ENCODE results near the gene ALDH1B1.

ALDH1B1 gene

GRCh38 chr9:38392235-38393127 lies at the start of gene ALDH1B1:
ALDH1B1 (plus strand) TSS chr9:38392702; CDS start chr9:38395749, 3,047 bp downstream.
- peak; percentile 87 for DNase-seq (ENCODE audit: low spot score)

GRCh38 chr9:38343037-38343436 lies 49.5 kb upstream of the ALDH1B1 start:
- DNase-seq (ENCODE audit: low spot score) = no peak

GRCh38 chr9:38343552-38343951 lies 49.0 kb upstream of the ALDH1B1 start:
- no peak for DNase-seq (ENCODE audit: low spot score)

GRCh38 chr9:38344566-38345324 lies 47.8 kb upstream of the ALDH1B1 start:
- no peak for DNase-seq (ENCODE audit: low spot score)

GRCh38 chr9:38345851-38346755 lies 46.4 kb upstream of the ALDH1B1 start:
- DNase-seq (ENCODE audit: low spot score) = no peak

- DNase-seq (ENCODE audit: low spot score) = no peak
These were observed 45.7 kb upstream of the ALDH1B1 start for GRCh38 chr9:38346811-38347210.

- no peak for DNase-seq (ENCODE audit: low spot score)
These were observed 45.2 kb upstream of the ALDH1B1 start for GRCh38 chr9:38347271-38347671.

GRCh38 chr9:38347946-38348345 lies 44.6 kb upstream of the ALDH1B1 start:
- DNase-seq (ENCODE audit: low spot score) = no peak

- no peak for DNase-seq (ENCODE audit: low spot score)
These were observed 42.0 kb upstream of the ALDH1B1 start for GRCh38 chr9:38350529-38350928.

GRCh38 chr9:38352530-38353328 lies 39.8 kb upstream of the ALDH1B1 start:
- DNase-seq (ENCODE audit: low spot score) = no peak

- no peak for DNase-seq (ENCODE audit: low spot score)
These were observed 37.4 kb upstream of the ALDH1B1 start for GRCh38 chr9:38355115-38355514.

GRCh38 chr9:38355517-38356120 lies 36.9 kb upstream of the ALDH1B1 start:
- no peak for DNase-seq (ENCODE audit: low spot score)

- DNase-seq (ENCODE audit: low spot score) = no peak
These were observed 35.7 kb upstream of the ALDH1B1 start for GRCh38 chr9:38356851-38357250.

- no peak for DNase-seq (ENCODE audit: low spot score)
These were observed 35.0 kb upstream of the ALDH1B1 start for GRCh38 chr9:38357350-38358114.

- DNase-seq (ENCODE audit: low spot score) = no peak
These were observed 33.9 kb upstream of the ALDH1B1 start for GRCh38 chr9:38358390-38359296.

GRCh38 chr9:38359297-38359653 lies 33.2 kb upstream of the ALDH1B1 start:
- no peak for DNase-seq (ENCODE audit: low spot score)

GRCh38 chr9:38359689-38360385 lies 32.7 kb upstream of the ALDH1B1 start:
- DNase-seq (ENCODE audit: low spot score) = no peak

GRCh38 chr9:38360839-38361472 lies 31.5 kb upstream of the ALDH1B1 start:
- no peak for DNase-seq (ENCODE audit: low spot score)

Measured in HuH-7.5 (cell line).